SH-SY5Y (cell line): Measurements from ENCODE around the gene SEL1L.

Source experiments
- GATA2 ChIP-seq: IDR thresholded peaks from 2 replicates; pipeline ENCODE4 v1.6.1; 2011; ENCODE audit warnings: mild to moderate bottlenecking, low read depth, low read length
- GATA3 ChIP-seq: IDR thresholded peaks from 2 replicates; pipeline ENCODE4 v1.6.1; 2011; ENCODE audit warnings: low read depth, mild to moderate bottlenecking, low read length, moderate library complexity

SEL1L gene

GRCh38 chr14:81440041-81440440 is 93.6 kb downstream of the SEL1L start:
- TF ChIP-seq GATA3 (no peak), GATA2 (no peak)

GRCh38 chr14:81437244-81437643 is 96.4 kb downstream of the SEL1L start:
- TF ChIP-seq GATA3 (no peak), GATA2 (no peak)

DNA sequence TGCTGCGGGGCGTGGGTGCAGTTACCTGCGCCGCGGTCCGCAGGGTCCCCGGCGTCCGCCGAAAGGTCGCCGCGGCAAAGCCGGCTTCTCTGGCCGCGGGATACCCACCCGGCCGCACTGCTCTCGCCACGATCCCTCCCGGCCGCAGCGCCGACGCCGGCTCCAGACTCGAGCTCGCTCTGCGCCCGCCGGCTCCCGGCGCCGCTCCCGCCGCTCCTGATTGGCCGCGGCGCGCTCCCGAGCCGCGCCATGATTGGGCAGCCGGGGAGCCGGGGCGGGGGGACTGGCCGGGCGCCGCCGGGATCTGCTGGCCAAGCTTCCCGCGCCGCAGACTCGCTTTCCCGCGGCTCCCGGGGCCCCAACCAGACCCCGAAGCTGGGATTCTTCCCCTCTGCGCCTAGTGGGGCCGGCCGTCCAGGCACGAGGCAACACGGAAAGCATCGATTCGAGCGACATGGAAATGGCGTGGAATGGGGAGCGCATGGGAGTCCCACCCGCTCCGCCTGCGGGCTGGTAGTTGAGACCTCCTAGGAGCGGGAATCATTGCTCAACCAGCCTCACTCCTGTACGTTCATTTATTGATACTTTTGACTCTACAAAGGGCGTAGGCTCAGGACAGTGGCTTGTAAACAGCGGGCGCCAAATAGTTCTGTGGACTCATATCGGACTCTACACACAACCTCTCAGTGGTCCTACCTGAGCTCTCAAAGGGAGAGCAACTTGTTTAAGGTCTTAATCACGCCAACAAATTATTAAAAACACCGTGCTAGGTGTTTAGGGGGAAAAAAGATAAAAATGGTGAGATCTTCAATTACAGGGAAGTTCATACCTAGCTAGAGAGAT is 97.1 kb downstream of the SEL1L start:
- TF ChIP-seq GATA3, result no peak
- TF ChIP-seq GATA2, result no peak

GRCh38 chr14:81435391-81436295 is 98.0 kb downstream of the SEL1L start:
- TF ChIP-seq GATA3 (no peak), GATA2 (no peak)

GRCh38 chr14:81435048-81435390 is 98.6 kb downstream of the SEL1L start:
- TF ChIP-seq GATA2 (no peak), GATA3 (no peak)

DNA sequence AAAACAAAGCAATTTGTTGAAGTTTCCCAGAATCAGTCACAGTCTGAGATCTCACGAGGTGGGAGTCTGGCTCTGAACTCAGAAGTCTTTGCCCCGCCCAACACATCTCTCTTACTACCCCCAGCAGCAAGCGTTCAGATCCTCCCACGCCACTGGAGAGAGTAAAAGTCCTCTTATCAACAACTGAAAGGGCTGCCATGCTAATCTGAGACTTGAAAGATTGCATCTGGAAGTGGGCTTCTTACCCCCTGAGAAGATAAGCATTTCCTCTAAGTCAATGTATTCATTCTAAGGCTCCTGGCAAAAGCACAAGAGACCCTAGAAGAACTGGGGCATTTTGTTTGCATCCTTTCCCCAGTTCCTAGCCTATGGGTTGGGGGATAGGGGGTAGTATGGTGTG is 99.4 kb downstream of the SEL1L start:
- TF ChIP-seq GATA2 (no peak), GATA3 (no peak)

- TF ChIP-seq GATA2 (no peak), GATA3 (no peak)
Measured at GRCh38 chr14:81433378-81433777, 100.3 kb downstream of the SEL1L start.

GRCh38 chr14:81432219-81432661 is 101.4 kb downstream of the SEL1L start:
- TF ChIP-seq GATA3 (no peak), GATA2 (no peak)

DNA sequence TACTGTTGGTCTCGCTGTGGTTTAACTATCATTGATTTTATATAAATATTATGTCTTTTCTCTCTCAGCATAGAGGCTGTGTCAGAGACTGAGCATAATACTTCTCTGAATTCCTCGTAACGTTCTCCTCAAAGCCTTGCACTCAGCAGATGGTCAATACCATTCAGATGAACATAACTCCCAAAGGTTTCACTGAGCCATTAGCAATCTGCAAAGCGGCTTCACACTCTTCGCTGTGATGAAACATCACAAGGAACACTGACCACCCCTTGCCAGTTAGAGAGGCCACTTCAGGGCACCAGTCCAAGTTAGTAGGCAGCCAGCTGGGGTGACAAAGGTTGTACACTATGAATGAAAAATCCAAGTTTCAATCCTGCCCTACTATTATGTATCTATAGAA is 103.4 kb downstream of the SEL1L start:
- TF ChIP-seq GATA3 (no peak), GATA2 (no peak)

GRCh38 chr14:81429028-81429427 is 104.6 kb downstream of the SEL1L start:
- TF ChIP-seq GATA3 (no peak), GATA2 (no peak)

- TF ChIP-seq GATA3, result no peak
- TF ChIP-seq GATA2, result no peak
Measured at GRCh38 chr14:81427348-81428058, 106.2 kb downstream of the SEL1L start.

DNA sequence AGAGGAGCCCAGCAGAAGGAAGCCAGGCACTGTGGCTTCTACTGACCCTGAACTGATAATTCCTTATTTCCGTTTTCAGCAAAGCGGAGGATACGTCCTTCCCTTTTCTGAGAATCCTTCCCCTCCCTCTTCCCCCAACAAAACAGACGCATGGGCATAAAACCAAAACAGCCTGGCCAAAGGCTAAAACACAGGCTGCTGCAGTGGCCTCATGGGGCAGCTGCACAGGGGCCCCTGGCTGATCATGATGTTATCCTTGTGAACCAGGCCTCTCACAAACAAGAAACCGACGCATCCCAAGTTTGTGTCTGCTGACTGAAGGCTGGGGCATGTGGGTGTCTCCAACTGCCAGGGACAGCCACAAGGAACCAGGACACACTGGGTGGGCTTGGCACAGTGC is 110.1 kb downstream of the SEL1L start:
- 0 out of 2 replicates have a peak, but pooled peaks have one; percentile 21 for TF ChIP-seq GATA2
- no peak for TF ChIP-seq GATA3
